Effector memory CD4-positive, alpha-beta T cell (primary cell): ENCODE results near the gene SELENOP.

ENCODE experiments used
- DNase-seq, 3 donors: peaks; one replicate each; pipeline ENCODE4 v3.0.0-alpha.2; 2020
- H3K27ac ChIP-seq: 2 replicates; pipeline ENCODE4 v1.7.0; 2013; ENCODE audit warnings: mild to moderate bottlenecking, low read length, moderate library complexity; ENCODE audit not compliant: insufficient read depth, poor library complexity, severe bottlenecking
- H3K27me3 ChIP-seq: replicated peaks from 2 replicates; pipeline ENCODE4 v1.7.0; 2013; ENCODE audit warnings: mild to moderate bottlenecking, low read length; ENCODE audit not compliant: insufficient read depth, control insufficient read depth, poor library complexity, severe bottlenecking
- H3K36me3 ChIP-seq: 2 replicates; pipeline ENCODE4 v1.7.0; 2013; ENCODE audit warnings: mild to moderate bottlenecking, low read length, moderate library complexity; ENCODE audit not compliant: control insufficient read depth, insufficient read depth
- H3K4me1 ChIP-seq: 2 replicates; pipeline ENCODE4 v1.7.0; 2013; ENCODE audit warnings: low read length, mild to moderate bottlenecking; ENCODE audit not compliant: control insufficient read depth, insufficient read depth, poor library complexity, severe bottlenecking
- H3K4me3 ChIP-seq: 2 replicates; pipeline ENCODE4 v1.7.0; 2013; ENCODE audit warnings: low read length, low read depth, mild to moderate bottlenecking; ENCODE audit not compliant: insufficient read depth, poor library complexity, severe bottlenecking
- H3K9me3 ChIP-seq: 2 replicates; pipeline ENCODE4 v1.7.0; 2013; ENCODE audit warnings: mild to moderate bottlenecking, low read length, moderate library complexity; ENCODE audit not compliant: control insufficient read depth

Gene SELENOP

DNA sequence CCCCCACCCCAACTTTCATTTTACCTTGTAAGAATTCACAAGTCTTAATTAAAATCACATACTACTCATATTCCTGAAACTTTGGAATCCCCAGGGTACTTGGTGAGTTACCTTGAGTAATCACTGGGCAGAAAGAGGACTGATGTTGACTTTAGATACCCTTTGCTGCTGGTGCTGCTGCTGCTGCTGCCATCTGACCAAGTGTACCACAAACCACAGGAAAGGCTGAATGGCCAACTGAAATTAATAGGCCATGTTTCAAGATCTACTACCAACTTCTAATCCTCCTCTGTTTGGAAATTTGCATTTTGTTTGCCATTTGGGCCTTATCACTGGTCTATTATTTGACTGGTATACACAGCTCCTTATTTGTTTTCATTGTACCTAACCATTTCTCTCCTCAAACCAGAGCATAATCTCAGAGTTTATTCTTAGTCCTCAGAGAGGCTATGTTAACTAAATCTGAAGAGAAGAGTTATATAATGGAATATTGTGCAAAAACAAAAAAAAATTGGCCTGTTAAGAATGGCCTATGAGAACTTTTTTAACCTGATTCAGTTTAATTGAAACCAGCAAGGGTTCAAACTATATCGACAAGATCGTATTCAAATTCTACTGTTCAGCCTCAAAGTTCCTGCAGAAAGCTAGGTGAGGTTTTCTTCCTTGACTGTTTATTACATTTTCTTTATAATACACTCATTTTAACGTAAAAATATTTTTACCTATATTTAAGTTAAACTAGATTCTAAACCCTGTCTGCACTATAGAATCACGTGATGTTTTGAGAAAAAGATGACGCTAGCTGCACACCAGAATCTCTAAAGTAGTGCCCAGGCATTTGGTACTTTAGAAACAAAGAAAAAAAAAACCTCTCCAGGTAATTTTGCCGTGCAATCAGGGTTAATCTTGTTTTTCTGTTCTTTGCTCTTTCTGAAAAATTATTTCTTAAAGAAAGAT, 13.1 kb downstream of the SELENOP start:
- H3K27ac ChIP-seq = no peak overlapping the region
- no peak for DNase-seq
- no peaks in the 10 kb centered on the region for H3K9me3 ChIP-seq
- no peak overlapping the region for H3K4me3 ChIP-seq
- no peaks in the 10 kb centered on the region for H3K27me3 ChIP-seq
- no peaks in the 10 kb centered on the region for H3K4me1 ChIP-seq
- no peaks in the 10 kb centered on the region for H3K36me3 ChIP-seq

DNA sequence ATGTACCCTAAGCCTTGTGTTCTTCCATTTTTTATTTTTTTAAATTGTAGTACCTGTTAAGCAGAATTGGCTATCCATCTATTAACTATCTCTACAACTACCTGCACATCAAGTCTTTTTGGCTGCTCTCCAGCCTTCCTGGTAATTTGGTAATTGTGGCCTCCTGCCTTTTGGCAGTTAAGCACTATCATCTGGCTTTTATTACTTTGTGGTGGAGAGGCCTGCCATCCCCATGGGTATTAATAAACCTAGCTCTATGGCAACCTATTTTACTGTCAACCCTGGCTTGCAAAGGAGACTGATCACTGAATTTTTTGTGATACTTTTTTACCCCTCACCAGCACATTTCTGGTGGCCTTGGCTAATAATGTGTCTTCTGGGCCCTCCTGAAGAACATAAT, 20.5 kb downstream of the SELENOP start:
- DNase-seq = no peak
- no peaks in the 10 kb centered on the region for H3K36me3 ChIP-seq
- H3K27me3 ChIP-seq = no peaks in the 10 kb centered on the region
- H3K27ac ChIP-seq = no peak overlapping the region
- H3K4me3 ChIP-seq = no peak overlapping the region
- no peaks in the 10 kb centered on the region for H3K9me3 ChIP-seq
- no peaks in the 10 kb centered on the region for H3K4me1 ChIP-seq

DNA sequence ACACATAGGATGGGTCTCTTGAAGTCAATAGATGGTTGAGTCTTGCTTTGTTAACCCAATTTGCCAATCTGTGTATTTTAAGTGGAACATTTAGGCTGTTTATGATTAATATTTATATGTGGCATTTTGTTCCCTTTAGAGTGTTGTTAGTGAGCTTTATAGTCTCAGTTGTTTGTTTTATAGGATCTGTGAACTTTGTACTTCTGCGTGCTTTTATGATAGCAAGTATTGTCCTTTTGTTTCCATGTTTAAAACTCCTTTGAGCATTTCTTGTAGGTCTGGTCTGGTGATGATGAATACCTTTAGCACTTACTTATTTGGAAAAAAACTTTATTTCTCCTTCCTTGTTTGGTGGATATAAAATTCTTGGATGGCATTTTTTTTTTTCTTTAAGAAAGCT, 23.8 kb downstream of the SELENOP start:
- H3K9me3 ChIP-seq = no peaks in the 10 kb centered on the region
- H3K27ac ChIP-seq = no peak overlapping the region
- H3K27me3 ChIP-seq = no peaks in the 10 kb centered on the region
- DNase-seq = no peak
- no peaks in the 10 kb centered on the region for H3K4me1 ChIP-seq
- no peaks in the 10 kb centered on the region for H3K36me3 ChIP-seq
- H3K4me3 ChIP-seq = no peak overlapping the region

DNA sequence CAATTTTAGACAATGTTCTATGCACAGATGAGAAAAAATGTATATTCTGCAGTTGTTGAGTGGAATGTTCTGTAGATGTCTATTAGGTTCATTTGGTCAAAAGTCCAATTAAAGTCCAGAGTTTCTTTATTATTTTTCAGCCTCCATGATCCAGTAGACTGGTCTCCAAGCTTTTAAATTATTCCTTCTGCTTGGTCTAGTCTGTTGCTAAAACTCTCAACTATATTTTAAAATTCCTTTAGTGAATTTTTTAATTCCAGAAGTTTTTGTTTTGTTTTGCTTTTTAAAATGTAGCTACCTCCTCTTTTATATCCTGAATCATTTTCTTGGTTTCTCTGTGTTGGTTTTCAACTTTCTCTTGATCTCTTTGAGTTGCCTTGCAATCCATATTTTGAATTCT, 24.6 kb downstream of the SELENOP start:
- H3K27ac ChIP-seq = no peak overlapping the region
- no peak for DNase-seq
- no peaks in the 10 kb centered on the region for H3K9me3 ChIP-seq
- H3K27me3 ChIP-seq = no peaks in the 10 kb centered on the region
- no peaks in the 10 kb centered on the region for H3K36me3 ChIP-seq
- H3K4me1 ChIP-seq = no peaks in the 10 kb centered on the region
- H3K4me3 ChIP-seq = no peak overlapping the region

DNA sequence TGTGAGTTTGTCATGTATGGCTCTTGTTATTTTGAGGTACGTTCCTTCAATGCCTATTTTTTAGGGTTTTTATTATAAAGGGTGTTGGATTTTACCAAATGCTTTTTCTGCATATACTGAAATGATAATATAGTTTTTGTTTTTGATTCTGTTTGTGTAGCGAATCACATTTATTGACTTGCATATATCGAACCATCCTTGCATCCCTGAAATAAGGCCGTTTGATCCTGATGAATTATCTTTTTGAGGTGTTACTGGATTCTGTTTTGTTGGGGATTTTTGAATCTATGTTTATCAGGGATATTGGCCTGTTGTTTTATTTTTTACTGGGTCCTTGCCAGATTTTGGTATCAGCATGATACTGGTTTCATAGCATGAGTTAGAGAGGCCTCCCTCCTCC, 25.9 kb downstream of the SELENOP start:
- no peaks in the 10 kb centered on the region for H3K4me1 ChIP-seq
- H3K27ac ChIP-seq = no peak overlapping the region
- H3K9me3 ChIP-seq = no peaks in the 10 kb centered on the region
- H3K4me3 ChIP-seq = no peak overlapping the region
- no peak for DNase-seq
- H3K27me3 ChIP-seq = no peaks in the 10 kb centered on the region
- no peaks in the 10 kb centered on the region for H3K36me3 ChIP-seq

DNA sequence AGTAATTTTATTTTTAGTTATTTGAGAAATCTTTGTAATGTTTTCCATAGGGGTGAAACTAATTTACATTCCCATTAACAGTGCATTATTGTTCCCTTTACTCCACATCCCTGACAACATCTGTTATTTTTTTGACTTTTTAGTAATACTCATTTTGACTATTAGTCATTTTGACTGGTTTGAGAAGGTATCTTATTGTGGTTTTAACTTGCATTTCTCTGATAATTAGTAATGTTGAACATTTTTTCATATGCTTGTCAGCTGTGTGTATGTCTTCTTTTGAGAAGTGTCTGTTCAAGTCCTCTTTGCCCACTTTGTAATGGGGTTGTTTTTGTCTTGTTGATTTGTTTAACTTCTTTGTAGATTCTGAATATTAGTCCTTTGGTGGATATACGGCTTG, 27.6 kb downstream of the SELENOP start:
- H3K27ac ChIP-seq = no peak overlapping the region
- no peaks in the 10 kb centered on the region for H3K36me3 ChIP-seq
- no peak for DNase-seq
- no peak overlapping the region for H3K4me3 ChIP-seq
- no peaks in the 10 kb centered on the region for H3K9me3 ChIP-seq
- H3K4me1 ChIP-seq = no peaks in the 10 kb centered on the region
- no peaks in the 10 kb centered on the region for H3K27me3 ChIP-seq

DNA sequence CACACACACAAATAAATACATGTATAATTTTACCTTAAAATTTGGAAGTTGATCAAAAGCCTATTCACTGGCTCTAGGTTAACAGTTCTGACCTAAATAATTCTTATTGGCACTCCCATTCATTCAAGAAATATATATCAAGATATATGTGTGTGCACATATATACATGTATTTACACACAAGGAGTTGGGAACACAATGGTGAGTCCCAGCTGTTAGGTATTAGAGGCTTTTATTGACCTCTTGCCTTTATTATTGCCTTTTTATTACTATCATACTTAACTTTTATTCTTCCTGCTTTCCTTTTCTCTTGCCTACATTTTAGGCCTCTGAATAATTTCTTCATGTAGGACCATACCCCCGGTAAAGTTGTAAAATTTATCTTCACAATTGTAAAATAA, 30.1 kb downstream of the SELENOP start:
- H3K27me3 ChIP-seq = no peaks in the 10 kb centered on the region
- no peak overlapping the region for H3K27ac ChIP-seq
- no peak overlapping the region for H3K4me3 ChIP-seq
- H3K36me3 ChIP-seq = no peaks in the 10 kb centered on the region
- DNase-seq = no peak
- no peaks in the 10 kb centered on the region for H3K9me3 ChIP-seq
- H3K4me1 ChIP-seq = no peaks in the 10 kb centered on the region

DNA sequence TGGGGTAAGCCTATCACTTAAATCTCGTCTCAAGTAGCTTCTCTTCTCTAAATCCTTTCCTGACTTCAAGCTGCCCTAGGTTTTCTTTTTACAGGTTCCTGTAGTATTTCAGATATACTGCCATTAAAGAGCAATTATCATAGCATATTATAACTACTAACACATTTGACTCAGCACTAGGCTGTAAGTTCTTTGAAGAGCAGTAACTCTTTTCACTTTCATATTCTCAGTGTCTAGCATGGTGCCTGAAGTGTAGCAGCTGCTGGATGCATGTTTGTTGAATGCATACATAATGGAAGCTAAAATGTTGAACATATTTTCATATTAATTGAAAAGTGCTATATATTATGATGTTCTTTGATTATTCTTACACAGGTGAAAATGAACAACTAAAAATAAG, 32.6 kb downstream of the SELENOP start:
- no peaks in the 10 kb centered on the region for H3K36me3 ChIP-seq
- H3K4me1 ChIP-seq = no peaks in the 10 kb centered on the region
- H3K9me3 ChIP-seq = no peaks in the 10 kb centered on the region

DNA sequence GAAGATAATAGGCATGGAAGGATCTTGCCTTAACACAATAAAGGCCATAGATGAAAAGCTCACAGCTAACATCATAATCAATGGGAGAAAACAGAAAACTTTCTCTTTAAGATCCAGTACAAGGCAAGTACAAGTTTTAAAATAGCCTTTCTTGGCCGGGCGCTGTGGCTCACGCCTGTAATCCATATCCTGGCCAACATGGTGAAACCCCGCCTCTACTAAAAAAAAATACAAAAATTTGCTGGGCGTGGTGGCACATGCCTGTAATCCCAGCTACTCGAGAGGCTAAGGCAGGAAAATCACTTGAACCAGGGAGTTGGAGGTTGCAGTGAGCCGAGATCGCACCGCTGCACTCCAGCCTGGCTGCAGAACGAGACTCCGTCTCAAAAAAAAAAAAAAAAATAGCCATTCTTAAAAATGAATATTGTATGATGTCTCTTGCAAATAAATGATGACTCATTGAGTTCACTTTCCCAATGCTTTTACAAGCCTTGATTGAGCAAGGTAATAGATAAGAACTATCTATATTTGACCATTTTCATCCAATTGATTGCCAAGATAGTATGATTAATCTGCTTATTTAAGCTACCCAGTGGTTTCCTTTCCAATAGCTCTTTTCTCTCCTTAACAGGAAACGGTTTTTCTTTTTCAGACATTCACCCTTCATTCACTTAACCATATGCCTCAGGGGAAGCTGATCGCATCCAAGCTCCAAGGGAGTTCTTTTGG, 39.3 kb downstream of the SELENOP start:
- DNase-seq = no peak
- Histone ChIP-seq H3K9me3 (no peaks in the 10 kb centered on the region), H3K27ac (no peak overlapping the region), H3K4me1 (no peaks in the 10 kb centered on the region), H3K4me3 (no peak overlapping the region), H3K27me3 (no peaks in the 10 kb centered on the region), H3K36me3 (no peaks in the 10 kb centered on the region)

More for the DNA sequence above, 32.6 kb downstream of the SELENOP start:
- H3K27ac ChIP-seq = no peak overlapping the region
- DNase-seq = no peak
- no peaks in the 10 kb centered on the region for H3K27me3 ChIP-seq
- no peak overlapping the region for H3K4me3 ChIP-seq

DNA sequence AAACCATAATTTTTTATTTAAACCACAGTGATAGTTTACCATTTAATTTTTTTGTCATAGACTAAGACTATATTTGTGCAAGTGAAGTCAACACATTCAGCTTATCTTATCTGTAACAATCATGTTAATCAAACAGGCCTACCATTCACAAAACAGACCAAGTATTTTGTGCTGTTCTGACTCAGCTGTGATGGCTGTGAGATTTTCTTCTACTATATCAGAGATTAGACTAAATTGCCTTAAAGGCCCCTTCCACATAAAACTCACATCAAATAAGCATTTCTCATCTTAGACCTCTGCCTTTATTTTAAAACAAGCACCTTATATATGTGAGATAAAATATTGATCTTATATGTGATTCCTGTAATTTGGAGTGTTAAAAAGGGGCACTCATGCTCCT, 41.7 kb downstream of the SELENOP start:
- Histone ChIP-seq H3K9me3 (no peaks in the 10 kb centered on the region), H3K4me1 (no peaks in the 10 kb centered on the region), H3K36me3 (no peaks in the 10 kb centered on the region), H3K27ac (no peak overlapping the region), H3K4me3 (no peak overlapping the region), H3K27me3 (no peaks in the 10 kb centered on the region)
- DNase-seq = no peak
